ENCODE results near the gene IFNAR1. TPM values are rescaled to one million over a fixed set of nuclear protein-coding genes. Genes with fewer than 3 reads are reported as not detected.

Gene IFNAR1
- 10 to 100 TPM; 16.1 to 20.8 (median 18.2) TPM for total RNA-seq
- polyA plus RNA-seq, result 10 to 100 TPM; 10.4 to 31.6 (median 10.9) TPM
- long read RNA-seq, donor 1, full-length matches to known transcripts, result 19 of 23 reads
- long read RNA-seq, donor 1, partial matches to known transcripts, result 2 of 23 reads
- long read RNA-seq, donor 1, other reads (novel, unspliced or antisense), result 2 of 23 reads
- long read RNA-seq, donor 2, full-length matches to known transcripts, result 30 of 39 reads
- long read RNA-seq, donor 2, partial matches to known transcripts, result 3 of 39 reads
- long read RNA-seq, donor 2, other reads (novel, unspliced or antisense), result 6 of 39 reads

DNA sequence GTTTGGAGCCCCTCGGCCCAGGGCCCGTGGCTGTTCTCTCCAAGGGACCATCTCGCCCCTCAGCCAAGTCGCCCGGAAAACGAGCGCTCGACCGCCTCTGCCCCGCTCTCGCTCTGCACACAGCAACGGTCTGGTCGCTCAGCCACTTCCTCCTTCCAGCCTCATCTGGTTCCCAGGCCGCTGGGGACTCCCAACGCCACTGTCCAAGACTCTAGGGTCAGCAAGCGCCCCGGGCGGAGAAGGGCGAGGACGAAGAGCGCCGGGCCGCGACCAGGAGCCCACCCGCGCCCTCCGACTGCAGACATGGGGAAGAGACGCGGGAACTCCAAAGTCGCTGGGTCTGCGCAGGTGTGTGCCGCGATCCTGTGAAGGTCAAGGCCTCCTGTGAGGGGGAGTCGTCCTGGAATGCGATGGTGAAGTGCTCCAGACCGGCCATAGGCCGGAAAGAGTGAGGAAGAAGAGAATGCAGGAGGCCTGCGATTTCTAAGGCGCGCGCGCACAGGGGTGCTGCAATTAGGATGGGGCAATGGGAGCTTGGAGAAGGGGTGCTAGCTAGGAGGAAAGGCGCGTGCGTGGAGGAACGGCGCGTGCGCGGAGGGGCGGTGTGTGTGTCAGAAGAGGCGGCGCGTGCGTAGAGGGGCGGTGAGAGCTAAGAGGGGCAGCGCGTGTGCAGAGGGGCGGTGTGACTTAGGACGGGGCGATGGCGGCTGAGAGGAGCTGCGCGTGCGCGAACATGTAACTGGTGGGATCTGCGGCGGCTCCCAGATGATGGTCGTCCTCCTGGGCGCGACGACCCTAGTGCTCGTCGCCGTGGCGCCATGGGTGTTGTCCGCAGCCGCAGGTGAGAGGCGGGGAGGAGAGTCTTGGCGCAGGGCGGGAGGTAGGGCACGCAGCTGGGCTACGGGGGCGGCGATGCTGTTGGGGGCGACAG lies at the start of gene IFNAR1:
TSS of gene IFNAR1 (plus strand) at position 680 of the 931 bp plus-strand sequence. CDS start at position 766, 86 bp downstream.
- H3K27ac ChIP-seq, result peak within 1 kb of the TSS; percentile 95
- 0 to 1% (median 1%) methylated on average over 80 to 86 of the region's 86 CpGs for WGBS, 3 donors
- no peaks in the 10 kb centered on the region for H3K27me3 ChIP-seq (ENCODE audit: insufficient read depth in 3 of 3, low read length in 2 of 3)
- no peaks in the 10 kb centered on the region for H3K36me3 ChIP-seq (ENCODE audit: insufficient read depth in 1 of 2, low read depth in 1 of 2)
- intact Hi-C loops (cut with DNase I), result loop anchor here in 1 of 2 donors (5.0 kb wide), 1 partner anchor 127 kb away; no protein-coding TSS in a partner anchor
- peak within 1 kb of the TSS; percentile 86 for H3K4me3 ChIP-seq
- DNase-seq, result peak; percentile 99 to 100
- peak; percentile 99 to 100 (median 99) for ATAC-seq
- H3K9me3 ChIP-seq, result no peaks in the 10 kb centered on the region
- TF ChIP-seq, protein P1, sequence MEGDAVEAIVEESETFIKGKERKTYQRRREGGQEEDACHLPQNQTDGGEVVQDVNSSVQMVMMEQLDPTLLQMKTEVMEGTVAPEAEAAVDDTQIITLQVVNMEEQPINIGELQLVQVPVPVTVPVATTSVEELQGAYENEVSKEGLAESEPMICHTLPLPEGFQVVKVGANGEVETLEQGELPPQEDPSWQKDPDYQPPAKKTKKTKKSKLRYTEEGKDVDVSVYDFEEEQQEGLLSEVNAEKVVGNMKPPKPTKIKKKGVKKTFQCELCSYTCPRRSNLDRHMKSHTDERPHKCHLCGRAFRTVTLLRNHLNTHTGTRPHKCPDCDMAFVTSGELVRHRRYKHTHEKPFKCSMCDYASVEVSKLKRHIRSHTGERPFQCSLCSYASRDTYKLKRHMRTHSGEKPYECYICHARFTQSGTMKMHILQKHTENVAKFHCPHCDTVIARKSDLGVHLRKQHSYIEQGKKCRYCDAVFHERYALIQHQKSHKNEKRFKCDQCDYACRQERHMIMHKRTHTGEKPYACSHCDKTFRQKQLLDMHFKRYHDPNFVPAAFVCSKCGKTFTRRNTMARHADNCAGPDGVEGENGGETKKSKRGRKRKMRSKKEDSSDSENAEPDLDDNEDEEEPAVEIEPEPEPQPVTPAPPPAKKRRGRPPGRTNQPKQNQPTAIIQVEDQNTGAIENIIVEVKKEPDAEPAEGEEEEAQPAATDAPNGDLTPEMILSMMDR (IDR thresholded peaks at IDR 0.05), result no peak
- peaks cover 26% of the 10 kb centered on the region for H3K4me1 ChIP-seq

DNA sequence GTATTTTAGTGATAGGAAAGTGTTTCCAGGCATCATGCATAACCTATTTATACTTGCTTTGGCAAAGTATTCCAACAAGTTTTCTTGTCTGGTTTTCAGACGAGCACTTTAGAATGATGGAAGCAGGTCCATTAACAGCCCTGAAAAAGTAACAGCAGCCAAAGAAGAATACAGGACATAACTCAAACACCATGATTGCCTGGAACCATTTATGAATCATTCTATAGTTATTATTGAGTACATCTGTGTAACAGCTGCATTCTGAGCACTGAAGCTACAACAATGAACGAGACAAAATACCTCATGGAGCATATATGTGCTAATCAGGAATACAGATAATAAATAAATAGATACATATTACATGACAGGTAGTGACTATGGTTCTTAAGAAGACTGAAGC lies 46.0 kb upstream of the IFNAR1 start:
- no peak for ATAC-seq
- intact Hi-C loops (cut with DNase I), result no loop called here
- no peak overlapping the region for H3K4me3 ChIP-seq
- 84 to 92% (median 87%) methylated on average over 2 of the region's 2 CpGs for WGBS, 3 donors
- peaks cover 0 to 31% of the 10 kb centered on the region in 2 donors for H3K36me3 ChIP-seq (ENCODE audit: insufficient read depth in 1 of 2, low read depth in 1 of 2)
- no peak for DNase-seq
- H3K4me1 ChIP-seq, result no peaks in the 10 kb centered on the region
- TF ChIP-seq, protein P1 (IDR thresholded peaks at IDR 0.05), result no peak
- no peak overlapping the region for H3K27ac ChIP-seq
- H3K27me3 ChIP-seq (ENCODE audit: insufficient read depth in 3 of 3, low read length in 2 of 3), result no peaks in the 10 kb centered on the region
- peaks cover 9% of the 10 kb centered on the region for H3K9me3 ChIP-seq

DNA sequence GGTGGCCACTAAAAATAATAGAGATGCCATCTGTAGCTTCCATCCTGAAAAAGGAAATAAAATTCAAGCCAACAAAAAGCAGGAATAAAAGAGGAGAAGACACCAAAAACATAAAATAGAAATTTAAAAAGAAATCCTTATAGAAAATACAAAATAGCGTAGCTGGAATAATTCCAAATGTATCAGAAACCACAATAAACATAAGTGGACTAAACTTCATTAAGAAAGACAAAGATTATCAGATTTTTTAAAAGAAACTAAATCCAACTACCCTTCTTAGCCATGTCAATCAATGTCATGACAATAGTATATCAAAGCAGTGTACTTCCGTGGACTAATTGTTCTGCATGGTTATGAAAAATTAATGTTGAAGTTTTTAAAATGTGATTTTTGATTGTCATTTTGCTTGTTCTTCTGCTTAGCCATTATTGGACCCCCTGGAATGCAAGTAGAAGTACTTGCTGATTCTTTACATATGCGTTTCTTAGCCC lies 45.4 kb upstream of the IFNAR1 start:
- Histone ChIP-seq H3K27ac (no peak overlapping the region), H3K9me3 (peaks cover 9% of the 10 kb centered on the region), H3K27me3 (ENCODE audit: insufficient read depth in 3 of 3, low read length in 2 of 3) (no peaks in the 10 kb centered on the region), H3K4me1 (no peaks in the 10 kb centered on the region), H3K4me3 (no peak overlapping the region), H3K36me3 (ENCODE audit: insufficient read depth in 1 of 2, low read depth in 1 of 2) (peaks cover 0 to 36% of the 10 kb centered on the region in 2 donors)
- ATAC-seq (no peak), DNase-seq (no peak)
- TF ChIP-seq, protein P1 (IDR thresholded peaks at IDR 0.05), result no peak
- WGBS, 3 donors, result 85 to 99% (median 98%) methylated on average over 3 of the region's 3 CpGs
- intact Hi-C loops (cut with DNase I), result no loop called here

DNA sequence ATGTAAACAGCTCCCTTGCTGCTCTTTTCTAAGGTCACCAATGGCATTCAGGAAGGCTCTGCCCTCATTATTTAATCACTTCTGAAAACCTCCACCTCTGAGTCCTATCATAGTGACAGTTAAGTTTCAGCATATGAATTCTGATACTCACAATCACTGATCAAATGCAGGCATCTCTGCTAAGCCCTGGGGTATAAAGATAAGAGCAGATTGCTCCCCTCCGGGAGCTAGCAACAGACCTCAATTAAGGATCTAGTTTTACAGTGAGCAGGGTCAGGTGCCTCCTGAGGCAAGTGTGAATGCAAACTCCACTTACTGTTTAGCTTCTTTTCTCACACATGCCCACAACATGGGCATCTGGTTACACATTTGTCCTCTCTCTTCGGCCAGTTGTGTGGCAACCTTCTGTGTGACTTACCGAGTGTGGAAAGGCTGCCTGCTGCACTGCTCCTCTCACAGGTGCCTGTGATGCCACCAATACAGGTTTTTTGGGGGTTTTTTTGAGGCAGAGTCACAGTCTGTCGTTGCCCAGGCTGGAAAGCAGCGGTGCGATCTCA lies 43.6 kb upstream of the IFNAR1 start:
- Histone ChIP-seq H3K4me3 (no peak overlapping the region), H3K27me3 (ENCODE audit: insufficient read depth in 3 of 3, low read length in 2 of 3) (no peaks in the 10 kb centered on the region), H3K27ac (no peak overlapping the region), H3K9me3 (peaks cover 9% of the 10 kb centered on the region), H3K36me3 (ENCODE audit: insufficient read depth in 1 of 2, low read depth in 1 of 2) (peaks cover 0 to 48% of the 10 kb centered on the region in 2 donors), H3K4me1 (no peaks in the 10 kb centered on the region)
- TF ChIP-seq, protein P1 (IDR thresholded peaks at IDR 0.05), result no peak
- intact Hi-C loops (cut with DNase I), result no loop called here
- ATAC-seq (no peak), DNase-seq (no peak)
- 85 to 89% (median 86%) methylated on average over 6 of the region's 6 CpGs for WGBS, 3 donors
